GM12891 (cell line): ENCODE data around the gene FCRL2.

Experiments
- POLR2AphosphoS5 ChIP-seq: IDR thresholded peaks from 2 replicates; pipeline ENCODE4 v1.6.1; 2011; ENCODE audit warnings: low read depth, low read length, control low read depth
- TAF1 ChIP-seq: IDR thresholded peaks from 2 replicates; pipeline ENCODE4 v1.6.1; 2011; ENCODE audit warnings: low read depth, low read length, control low read depth

GRCh38 chr1:157771661-157772425 lies 5.1 kb downstream of the FCRL2 start:
- TF ChIP-seq POLR2AphosphoS5 (no peak), TAF1 (no peak)
